Hematopoietic multipotent progenitor cell treated with erythropoietin and hydrocortisone succinate and interleukin-3 and kit ligand, for 8 days (in vitro differentiated cells): Measurements from ENCODE around the gene LRRC40.

Experiments
- DNase-seq: peaks from one replicate; pipeline ENCODE4 v3.0.0-alpha.2; 2015

Gene LRRC40

DNA sequence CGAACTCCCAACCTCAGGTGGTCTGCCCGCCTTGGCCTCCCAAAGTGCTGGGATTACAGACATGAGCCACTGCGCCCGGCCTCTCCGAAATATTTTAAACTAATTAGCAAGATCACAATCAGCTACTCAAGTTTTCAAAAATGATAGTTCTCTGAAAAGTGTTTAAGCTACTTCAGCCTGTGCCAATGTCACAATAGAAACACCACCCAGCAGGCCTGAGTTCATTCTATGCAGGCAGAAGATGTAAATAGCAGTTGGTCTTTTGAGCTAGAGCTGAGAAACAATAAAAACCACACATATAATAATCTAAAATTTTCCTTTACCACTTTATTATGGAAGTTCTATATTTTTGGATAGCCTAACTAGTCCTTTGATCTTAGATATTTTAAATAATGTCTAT, 96.1 kb downstream of the LRRC40 start:
- DNase-seq = no peak

DNA sequence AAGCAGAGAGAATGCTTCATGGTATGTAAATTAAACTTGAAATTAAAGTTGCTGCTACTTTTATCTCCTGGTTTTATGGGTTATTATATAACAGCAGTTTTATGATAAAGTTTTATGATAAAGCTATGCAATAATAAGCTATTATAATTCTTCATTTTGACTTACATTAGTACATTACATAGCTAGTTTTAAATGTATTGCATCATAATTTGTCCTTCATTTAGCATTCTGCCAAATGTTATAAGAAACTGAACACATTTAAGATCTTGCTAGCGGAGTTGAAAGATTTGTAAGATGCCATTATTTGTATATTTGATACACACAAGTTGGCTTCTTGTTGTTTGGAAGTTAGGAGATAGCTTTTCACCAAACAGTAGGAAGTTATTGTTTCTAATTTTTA, 101.6 kb downstream of the LRRC40 start:
- DNase-seq = no peak

GRCh38 chr1:70101774-70102173, 103.6 kb downstream of the LRRC40 start:
- DNase-seq = no peak

GRCh38 chr1:70101231-70101630, 104.1 kb downstream of the LRRC40 start:
- no peak for DNase-seq
